H1 (cell line): ENCODE results near the gene GNAI2. TPM values are rescaled to one million over a fixed set of nuclear protein-coding genes. Genes with fewer than 3 reads are reported as not detected.
A peak's percentile ranks its signal among the peaks of the same experiment; 100 is the strongest.

Experiments used
- CTCF ChIA-PET: fragments of 300-600 bp; sonication (Branson Sonifier 250); formaldehyde crosslinking; loops from one replicate; lab custom pipeline; 2021; ENCODE audit not compliant: partially characterized antibody; lab: Charles Lee
- POLR2A ChIA-PET: fragments of 300-600 bp; sonication (Branson Sonifier 250); formaldehyde crosslinking; loops from one replicate; lab custom pipeline; 2021; ENCODE audit warnings: inconsistent platforms; ENCODE audit not compliant: partially characterized antibody; lab: Charles Lee
- DNase-seq, 2 experiments: peaks; one replicate each; pipeline versions ENCODE4 v3.0.0 to v3.0.0-alpha.2; 2010 to 2022; ENCODE audit warnings: low spot score in 2 of 2, low read depth in 1 of 2, mixed read lengths in 1 of 2
- FAIRE-seq: peaks from 2 replicates; lab custom pipeline; 2011; peaks lifted over from hg19 to GRCh38; lab: Jason Lieb, UNC
- H2AFZ ChIP-seq: 2 replicates; pipeline ENCODE4 v1.8.1; 2012; ENCODE audit warnings: low read length, inconsistent platforms
- H2AK5ac ChIP-seq: 2 replicates; pipeline ENCODE4 v1.6.1; 2013; ENCODE audit warnings: low read depth, low read length
- H2BK120ac ChIP-seq: replicated peaks from 2 replicates; pipeline ENCODE3; 2013; ENCODE audit warnings: low read depth, low read length, inconsistent platforms
- H2BK12ac ChIP-seq: 2 replicates; pipeline ENCODE4 v1.6.1; 2013; ENCODE audit warnings: low read depth, low read length
- H2BK15ac ChIP-seq: 2 replicates; pipeline ENCODE4 v1.6.1; 2013; ENCODE audit warnings: low read length
- H2BK20ac ChIP-seq: 2 replicates; pipeline ENCODE4 v1.6.1; 2013; ENCODE audit warnings: low read length
- H2BK5ac ChIP-seq: 2 replicates; pipeline ENCODE4 v1.6.1; 2013; ENCODE audit warnings: low read depth, low read length
- H3K14ac ChIP-seq: 2 replicates; pipeline ENCODE4 v1.6.1; 2013; ENCODE audit warnings: inconsistent platforms; ENCODE audit not compliant: insufficient read length
- H3K18ac ChIP-seq: 2 replicates; pipeline ENCODE4 v1.6.1; 2013; ENCODE audit warnings: low read length; ENCODE audit errors: extremely low read depth
- H3K23ac ChIP-seq: 2 replicates; pipeline ENCODE4 v1.6.1; 2013; ENCODE audit warnings: inconsistent platforms; ENCODE audit not compliant: insufficient read length
- H3K23me2 ChIP-seq: 2 replicates; pipeline ENCODE4 v1.6.1; 2013; ENCODE audit warnings: low read depth, low read length
- H3K27ac ChIP-seq: 2 replicates; pipeline ENCODE4 v1.6.1; 2011; ENCODE audit warnings: low read depth, low read length, inconsistent platforms
- H3K27me3 ChIP-seq, 4 experiments: replicated peaks in 1 of 4; 1 replicate in 1 of 4; 2 replicates in 3 of 4; pipeline versions ENCODE4 v1.6.1 to v1.8.1; 2011 to 2013; ENCODE audit warnings: low read length in 3 of 4, mild to moderate bottlenecking in 3 of 4, inconsistent platforms in 2 of 4, mixed read lengths in 2 of 4, moderate library complexity in 1 of 4; ENCODE audit not compliant: control insufficient read depth in 3 of 4, insufficient read depth in 3 of 4; ENCODE audit errors: extremely low read depth in 1 of 4
- H3K36me3 ChIP-seq, 4 experiments: 2 replicates each; pipeline versions ENCODE4 v1.6.1 to v1.8.1; 2011 to 2013; ENCODE audit warnings: mild to moderate bottlenecking in 4 of 4, low read length in 3 of 4, moderate library complexity in 2 of 4, control low read depth in 1 of 4, inconsistent platforms in 1 of 4; ENCODE audit not compliant: insufficient read depth in 4 of 4, control insufficient read depth in 2 of 4
- H3K4ac ChIP-seq: replicated peaks from 2 replicates; pipeline ENCODE3; 2013; ENCODE audit warnings: low read length, low read depth, mixed read lengths, inconsistent platforms; ENCODE audit not compliant: insufficient read length
- H3K4me1 ChIP-seq, 4 experiments: replicated peaks in 1 of 4; 1 replicate in 1 of 4; 2 replicates in 3 of 4; pipeline versions ENCODE4 v1.6.1 to v1.8.1; 2011 to 2013; ENCODE audit warnings: low read length in 3 of 4, inconsistent platforms in 2 of 4, mixed read lengths in 1 of 4; ENCODE audit not compliant: insufficient read depth in 4 of 4, control insufficient read depth in 3 of 4
- H3K4me2 ChIP-seq, 2 experiments: 2 replicates each; pipeline versions ENCODE4 v1.6.1 to v1.8.1; 2011 to 2013; ENCODE audit warnings: low read depth in 2 of 2, low read length in 2 of 2, control low read depth in 1 of 2, inconsistent platforms in 1 of 2, mild to moderate bottlenecking in 1 of 2; ENCODE audit not compliant: insufficient read depth in 1 of 2
- H3K4me3 ChIP-seq, 4 experiments: fragments of 200-600, 300-600 bp in 1 of 4; sonication (generic), shearing (Covaris generic), sonication (Bioruptor Twin) in 1 of 4; 2 replicates each; pipeline versions ENCODE4 v1.5.1 to v1.8.1; 2011 to 2016; ENCODE audit warnings: low read length in 4 of 4, low read depth in 3 of 4, control low read depth in 2 of 4, inconsistent platforms in 2 of 4, mild to moderate bottlenecking in 2 of 4, mixed read lengths in 1 of 4, moderate library complexity in 1 of 4; ENCODE audit not compliant: insufficient read depth in 2 of 4; ENCODE audit errors: extremely low read depth in 1 of 4
- H3K56ac ChIP-seq: replicated peaks from 2 replicates; pipeline ENCODE3; 2013; ENCODE audit warnings: low read depth, mild to moderate bottlenecking, mixed read lengths, low read length, inconsistent platforms; ENCODE audit not compliant: insufficient read length
- H3K79me1 ChIP-seq: 2 replicates; pipeline ENCODE4 v1.6.1; 2013; ENCODE audit warnings: low read depth, low read length, control low read depth
- H3K79me2 ChIP-seq, 2 experiments: 2 replicates each; pipeline versions ENCODE4 v1.6.1 to v1.8.1; 2012 to 2013; ENCODE audit warnings: low read length in 2 of 2, mild to moderate bottlenecking in 2 of 2, inconsistent platforms in 1 of 2; ENCODE audit not compliant: insufficient read depth in 2 of 2, control insufficient read depth in 1 of 2
- H3K9ac ChIP-seq, 4 experiments: replicated peaks in 1 of 4; 1 replicate in 1 of 4; 2 replicates in 3 of 4; pipeline versions ENCODE4 v1.6.1 to v1.8.1; 2011 to 2013; ENCODE audit warnings: low read depth in 3 of 4, low read length in 3 of 4, control low read depth in 2 of 4, mild to moderate bottlenecking in 2 of 4, moderate library complexity in 2 of 4, inconsistent platforms in 1 of 4; ENCODE audit errors: extremely low read depth in 1 of 4
- H3K9me3 ChIP-seq, 2 experiments: 2 replicates each; pipeline versions ENCODE4 v1.6.1 to v1.8.1; 2012 to 2013; ENCODE audit warnings: mild to moderate bottlenecking in 2 of 2, moderate library complexity in 2 of 2, control low read depth in 1 of 2, inconsistent platforms in 1 of 2, low read depth in 1 of 2, low read length in 1 of 2, mixed read lengths in 1 of 2; ENCODE audit not compliant: insufficient read depth in 2 of 2
- H4K20me1 ChIP-seq, 2 experiments: replicated peaks in 1 of 2; 2 replicates each; pipeline versions ENCODE3 to v1.8.1; 2011 to 2013; ENCODE audit warnings: inconsistent platforms in 2 of 2, low read length in 2 of 2, mild to moderate bottlenecking in 1 of 2; ENCODE audit not compliant: insufficient read depth in 2 of 2, control insufficient read depth in 1 of 2
- H4K5ac ChIP-seq: 2 replicates; pipeline ENCODE4 v1.6.1; 2013; ENCODE audit warnings: low read length, low read depth, mixed read lengths, inconsistent platforms; ENCODE audit not compliant: insufficient read length
- H4K8ac ChIP-seq: 2 replicates; pipeline ENCODE4 v1.8.0; 2013; ENCODE audit warnings: mild to moderate bottlenecking, moderate library complexity, low read length, inconsistent platforms; ENCODE audit not compliant: insufficient read depth; ENCODE audit errors: extremely low read depth
- H4K91ac ChIP-seq: replicated peaks from 2 replicates; pipeline ENCODE3; 2013; ENCODE audit warnings: low read length, mixed read lengths, inconsistent platforms; ENCODE audit not compliant: insufficient read length
- BCL11A ChIP-seq, 2 experiments: IDR thresholded peaks; one replicate each; pipeline ENCODE4 v1.6.1; 2011; ENCODE audit warnings: low read depth in 2 of 2, low read length in 2 of 2, mild to moderate bottlenecking in 2 of 2
- CHD1 ChIP-seq: IDR thresholded peaks from 2 replicates; pipeline ENCODE4 v1.6.1; 2012; ENCODE audit warnings: low read depth, low read length, improper control_type of control experiment
- E2F6 ChIP-seq: IDR thresholded peaks from 2 replicates; pipeline ENCODE4 v1.6.1; 2012; ENCODE audit warnings: inconsistent platforms
- EP300 ChIP-seq, 2 experiments: IDR thresholded peaks; 1 replicate in 1 of 2; 2 replicates in 1 of 2; pipeline ENCODE4 v1.6.1; 2011 to 2012; ENCODE audit warnings: low read depth in 2 of 2, low read length in 2 of 2, mild to moderate bottlenecking in 2 of 2, borderline replicate concordance in 1 of 2, inconsistent platforms in 1 of 2, moderate library complexity in 1 of 2
- JUND ChIP-seq: IDR thresholded peaks from 2 replicates; pipeline ENCODE4 v1.6.1; 2011; ENCODE audit warnings: mild to moderate bottlenecking, improper control_type of control experiment, low read length
- KDM4A ChIP-seq: IDR thresholded peaks from one replicate; pipeline ENCODE4 v1.7.1; 2012; ENCODE audit warnings: low read depth, mild to moderate bottlenecking, moderate library complexity, low read length, inconsistent platforms; ENCODE audit not compliant: severe bottlenecking
- KDM5A ChIP-seq: fragments of 200-600 bp; IDR thresholded peaks from 2 replicates; pipeline ENCODE4 v1.7.1; 2012; ENCODE audit warnings: mild to moderate bottlenecking, low read length, inconsistent platforms, mixed read lengths
- PHF8 ChIP-seq: fragments of 200-600 bp; sonication (generic); conservative IDR thresholded peaks from 2 replicates; pipeline ENCODE4 v1.7.1; 2012; ENCODE audit warnings: low read depth, mild to moderate bottlenecking, inconsistent platforms, low read length, moderate library complexity
- POLR2AphosphoS5 ChIP-seq: IDR thresholded peaks from 2 replicates; pipeline ENCODE4 v1.6.1; 2011; ENCODE audit warnings: low read depth, low read length
- SAP30 ChIP-seq: fragments of 300-600 bp; sonication (generic); IDR thresholded peaks from 2 replicates; pipeline ENCODE4 v1.7.1; 2012; ENCODE audit warnings: low read length, moderate library complexity, mild to moderate bottlenecking, inconsistent platforms; ENCODE audit not compliant: insufficient read depth, insufficient replicate concordance
- SRF ChIP-seq: IDR thresholded peaks from 2 replicates; pipeline ENCODE4 v1.6.1; 2011; ENCODE audit warnings: mild to moderate bottlenecking, low read depth, low read length, moderate library complexity
- TAF1 ChIP-seq: IDR thresholded peaks from 2 replicates; pipeline ENCODE4 v1.6.1; 2011; ENCODE audit warnings: mild to moderate bottlenecking, low read depth, low read length
- ZNF274 ChIP-seq: IDR thresholded peaks from 2 replicates; pipeline ENCODE4 v1.7.0; 2012; ENCODE audit warnings: low read length, borderline replicate concordance; ENCODE audit errors: extremely low read depth
- whole genome bisulfite sequencing, 2 experiments: shearing (Covaris generic) in 1 of 2; methylation state at CpG; one replicate each; pipeline versions ENCODE4 v1.1.6 to v1.1.7; 2013 to 2015; ENCODE audit warnings: low lambda C conversion rate in 2 of 2, mixed read lengths in 2 of 2, inconsistent platforms in 1 of 2, low coverage in 1 of 2, missing lambda C conversion rate in 1 of 2; ENCODE audit not compliant: insufficient replicate concordance in 2 of 2, insufficient coverage in 1 of 2, insufficient read length in 1 of 2; ENCODE audit errors: extremely low coverage in 1 of 2, missing lambda C conversion rate in 1 of 2; 5-methylcytosine and 5-hydroxymethylcytosine counted together
- polyA plus RNA-seq, 7 experiments: library from polyadenylated mRNA; depleted of rRNA in 3 of 7; stranded (reverse) in 5 of 7; unstranded in 2 of 7; fragments of >200 nt in 5 of 7; fragments of 200-250 nt in 2 of 7; gene quantifications; 1 replicate in 5 of 7; 2 replicates in 1 of 7; 4 replicates in 1 of 7; pipeline versions ENCODE4 v1.2.1 to v1.2.3, GENCODE V29; 2011 to 2013; ENCODE audit warnings: missing spikeins in 2 of 7, mixed read lengths in 2 of 7
- total RNA-seq: library from RNA; stranded (reverse); fragmentation: NEBNext Ultra II Directional; extraction: Animal tissue kit (Norgen Biotek cat#: 25700); gene quantifications from 2 replicates; pipeline ENCODE4 v1.2.1, GENCODE V29; 2021

Gene GNAI2
- total and polyA plus RNA-seq, 2 of the 8 experiments (the other 6 are each of a cell fraction or from before 2014, with no cell fraction given): 168 to 539 TPM

GRCh38 chr3:50231581-50231980 lies 4.4 kb upstream of the GNAI2 start:
- FAIRE-seq (no peak), DNase-seq (no peak)
- Histone ChIP-seq H2BK12ac (no peak overlapping the region), H3K36me3 (no peaks in the 10 kb centered on the region), H3K9ac (peak overlapping the region in 1 of 4 experiments; percentile 6; a peak in 1 of 7 replicates), H2BK120ac (no peak overlapping the region), H3K23me2 (peaks cover 14% of the 10 kb centered on the region; the same call in 1 of the 2 replicates), H3K79me2 (peaks cover 0 to 4% of the 10 kb centered on the region in 2 experiments; a peak in 2 of 4 replicates), H3K14ac (no peak overlapping the region), H4K8ac (no peak overlapping the region), H3K79me1 (no peaks in the 10 kb centered on the region; the same call in 1 of the 2 replicates), H3K9me3 (no peaks in the 10 kb centered on the region), H2BK15ac (no peak overlapping the region), H4K91ac (no peak overlapping the region), H4K5ac (no peak overlapping the region), H3K4me1 (peaks cover 0 to 20% (median 8%) of the 10 kb centered on the region in 4 experiments; a peak in 6 of 7 replicates), H3K23ac (no peak overlapping the region), H3K4me3 (no peak overlapping the region), H3K18ac (no peak overlapping the region; the same call in 1 of the 2 replicates), H2BK5ac (no peak overlapping the region), H3K4me2 (no peak overlapping the region), H3K56ac (no peak overlapping the region), H3K27ac (no peak overlapping the region), H2BK20ac (no peak overlapping the region), H4K20me1 (peaks cover 0 to 4% of the 10 kb centered on the region in 2 experiments), H3K27me3 (peaks cover 0 to 3% (median 1%) of the 10 kb centered on the region in 4 experiments; a peak in 4 of 7 replicates), H2AFZ (no peak overlapping the region), H2AK5ac (no peak overlapping the region), H3K4ac (no peak overlapping the region)
- CTCF ChIA-PET: interaction anchor here (0.8 to 48.1 kb wide), 5 partner anchors 10 to 111 kb away, joined by 3 to 2149 read pairs (median 587); partner anchors contain the start of genes GNAI2, GNAT1, LSMEM2 and SEMA3B
- WGBS, 2 experiments: 73% methylated on average over 5 of the region's 5 CpGs; no CpG with 5 or more reads in 1 of the 2 experiments
- POLR2A ChIA-PET: interaction anchor here (6.5 kb wide), 1 partner anchor 9 kb away, joined by 41 read pairs; no protein-coding TSS in a partner anchor
- TF ChIP-seq EP300 (IDR thresholded peaks at IDR 0.05; ENCODE audit: borderline replicate concordance in 1 of 2, low read depth in 2 of 2, low read length in 2 of 2) (no peak), SRF (no peak), BCL11A (IDR thresholded peaks at IDR 0.05; ENCODE audit: low read depth in 2 of 2, low read length in 2 of 2) (no peak), KDM4A (no peak), POLR2AphosphoS5 (no peak), TAF1 (no peak), SAP30 (no peak), PHF8 (no peak), E2F6 (no peak), JUND (no peak), KDM5A (no peak), CHD1 (no peak), ZNF274 (no peak)
